NCI-H1436 treated with DMSO at 0.1 percent for 48 hours (cell line): Measurements from ENCODE around the gene ASAP3.
"Not testable (repeated sequence)": the region's sequence is repeated elsewhere in the genome, so short reads cannot be mapped to it uniquely, and the experiment has no call there.

Experiments used
- DNase-seq: peaks from one replicate; lab custom pipeline; 2025; lab: John Stamatoyannopoulos, UW

Gene ASAP3

GRCh38 chr1:23394684-23395083 lies 89.3 kb downstream of the ASAP3 start:
- no peak for DNase-seq

GRCh38 chr1:23394181-23394580 lies 89.8 kb downstream of the ASAP3 start:
- no peak for DNase-seq

GRCh38 chr1:23393706-23394105 lies 90.3 kb downstream of the ASAP3 start:
- DNase-seq: no peak

GRCh38 chr1:23392125-23392855 lies 91.7 kb downstream of the ASAP3 start:
- DNase-seq: no peak

- no peak for DNase-seq
Observed at GRCh38 chr1:23389837-23390321, 94.1 kb downstream of the ASAP3 start.

- DNase-seq: no peak
Observed at GRCh38 chr1:23387494-23387893, 96.5 kb downstream of the ASAP3 start.

GRCh38 chr1:23385119-23385621 lies 98.8 kb downstream of the ASAP3 start:
- DNase-seq: no peak

- no peak for DNase-seq
Observed at GRCh38 chr1:23384312-23385058, 99.5 kb downstream of the ASAP3 start.

- DNase-seq: no peak
Observed at GRCh38 chr1:23383577-23384311, 100.2 kb downstream of the ASAP3 start.

GRCh38 chr1:23381233-23381885 lies 102.6 kb downstream of the ASAP3 start:
- no peak for DNase-seq

GRCh38 chr1:23380719-23381118 lies 103.3 kb downstream of the ASAP3 start:
- DNase-seq: no peak

- DNase-seq: not testable (repeated sequence)
Observed at GRCh38 chr1:23380236-23380635, 103.7 kb downstream of the ASAP3 start.
